CD14-positive monocyte (primary cell): ENCODE measurements around the gene NBEA. TPM values are rescaled to one million over a fixed set of nuclear protein-coding genes. Genes with fewer than 3 reads are reported as not detected.

Source experiments
- DNase-seq, 3 donors: peaks; one replicate each; pipeline ENCODE4 v3.0.0-alpha.2; 2011 to 2022
- H2AFZ ChIP-seq: 2 replicates; pipeline ENCODE4 v1.6.0; 2012; ENCODE audit warnings: mild to moderate bottlenecking, low read depth, low read length, inconsistent platforms; ENCODE audit not compliant: insufficient read depth, poor library complexity, severe bottlenecking
- H3K27ac ChIP-seq, 2 donors: 1 replicate in 1 of 2; 2 replicates in 1 of 2; pipeline ENCODE4 v1.5.1; 2012 to 2013; ENCODE audit warnings: low read length in 2 of 2, control low read depth in 1 of 2, inconsistent platforms in 1 of 2, low read depth in 1 of 2, mild to moderate bottlenecking in 1 of 2
- H3K27me3 ChIP-seq, 2 donors: one replicate each; pipeline versions ENCODE4 v1.6.0 to v1.6.1; 2011 to 2013; ENCODE audit warnings: low read length in 2 of 2; ENCODE audit not compliant: control insufficient read depth in 2 of 2, insufficient read depth in 2 of 2
- H3K36me3 ChIP-seq, 2 donors: replicated peaks in 1 of 2; 1 replicate in 1 of 2; 2 replicates in 1 of 2; pipeline versions ENCODE4 v1.5.1 to v1.6.1; 2012 to 2013; ENCODE audit warnings: low read length in 2 of 2, control low read depth in 1 of 2, inconsistent platforms in 1 of 2, mild to moderate bottlenecking in 1 of 2; ENCODE audit not compliant: insufficient read depth in 2 of 2, control insufficient read depth in 1 of 2
- H3K4me1 ChIP-seq, 2 donors: 1 replicate in 1 of 2; 2 replicates in 1 of 2; pipeline versions ENCODE4 v1.5.1 to v1.6.1; 2012 to 2013; ENCODE audit warnings: low read length in 2 of 2, control low read depth in 1 of 2, inconsistent platforms in 1 of 2, mild to moderate bottlenecking in 1 of 2, moderate library complexity in 1 of 2; ENCODE audit not compliant: insufficient read depth in 2 of 2, control insufficient read depth in 1 of 2
- H3K4me2 ChIP-seq: replicated peaks from 2 replicates; pipeline ENCODE3; 2012; ENCODE audit warnings: low read length, moderate library complexity, mild to moderate bottlenecking; ENCODE audit not compliant: poor library complexity, severe bottlenecking; ENCODE audit errors: extremely low read depth
- H3K4me3 ChIP-seq, 3 experiments: fragments of 200-600 bp in 1 of 3; sonication (generic) in 1 of 3; replicated peaks in 1 of 3; 1 replicate in 2 of 3; 2 replicates in 1 of 3; pipeline ENCODE4 v1.5.1; 2011 to 2013; ENCODE audit warnings: low read length in 3 of 3, mild to moderate bottlenecking in 3 of 3, control low read depth in 2 of 3, low read depth in 2 of 3, inconsistent platforms in 1 of 3, moderate library complexity in 1 of 3
- H3K79me2 ChIP-seq: 2 replicates; pipeline ENCODE4 v1.6.0; 2012; ENCODE audit warnings: mild to moderate bottlenecking, control low read depth, inconsistent platforms, low read length, moderate library complexity; ENCODE audit not compliant: insufficient read depth
- H3K9ac ChIP-seq: 2 replicates; pipeline ENCODE4 v1.6.0; 2017; ENCODE audit warnings: low read length, mild to moderate bottlenecking; ENCODE audit not compliant: insufficient read depth, poor library complexity, severe bottlenecking
- H3K9me3 ChIP-seq, 2 donors: replicated peaks in 1 of 2; 1 replicate in 1 of 2; 2 replicates in 1 of 2; pipeline versions ENCODE4 v1.5.1 to v1.6.1; 2012 to 2013; ENCODE audit warnings: low read length in 2 of 2, control low read depth in 1 of 2; ENCODE audit not compliant: control insufficient read depth in 1 of 2, insufficient read depth in 1 of 2
- H4K20me1 ChIP-seq: 2 replicates; pipeline ENCODE4 v1.6.0; 2012; ENCODE audit warnings: mild to moderate bottlenecking, low read length, control low read depth, moderate library complexity; ENCODE audit not compliant: insufficient read depth
- H3K27ac Mint-ChIP-seq, 7 donors: one replicate each; pipeline ENCODE4 v1.8.0; 2020; ENCODE audit warnings: mild to moderate bottlenecking in 7 of 7, mixed read lengths in 7 of 7, moderate library complexity in 6 of 7, inconsistent platforms in 2 of 7
- H3K27me3 Mint-ChIP-seq, 3 donors: one replicate each; pipeline ENCODE4 v1.8.0; 2021 to 2022; ENCODE audit warnings: low read depth in 3 of 3, mild to moderate bottlenecking in 3 of 3, mixed read lengths in 3 of 3, moderate library complexity in 3 of 3, inconsistent platforms in 1 of 3
- H3K36me3 Mint-ChIP-seq, 2 donors: one replicate each; pipeline ENCODE4 v1.8.0; 2020; ENCODE audit warnings: mixed read lengths in 2 of 2, inconsistent platforms in 1 of 2, mild to moderate bottlenecking in 1 of 2
- H3K4me1 Mint-ChIP-seq: one replicate; pipeline ENCODE4 v1.8.0; 2020; ENCODE audit warnings: mild to moderate bottlenecking, mixed read lengths
- H3K4me3 Mint-ChIP-seq, 2 donors: one replicate each; pipeline ENCODE4 v1.8.0; 2020; ENCODE audit warnings: mild to moderate bottlenecking in 2 of 2, mixed read lengths in 2 of 2, moderate library complexity in 1 of 2
- H3K9me3 Mint-ChIP-seq, 7 donors: one replicate each; pipeline ENCODE4 v1.8.0; 2020 to 2022; ENCODE audit warnings: mixed read lengths in 7 of 7, mild to moderate bottlenecking in 6 of 7, moderate library complexity in 6 of 7, inconsistent platforms in 2 of 7
- CTCF ChIP-seq: fragments of 200-600 bp; IDR thresholded peaks from one replicate; pipeline ENCODE4 v1.8.0; 2022; ENCODE audit warnings: antibody characterized with exemption, mild to moderate bottlenecking
- WGBS: methylation state at CpG from one replicate; pipeline ENCODE4 v1.1.5; 2013; ENCODE audit warnings: missing lambda C conversion rate; ENCODE audit not compliant: insufficient coverage; 5-methylcytosine and 5-hydroxymethylcytosine counted together
- intact Hi-C, 2 donors: fragments of 100-400 bp; cut with micrococcal nuclease; formaldehyde crosslinking; loops; one replicate each; pipeline versions ENCODE4 v1.15.0 to v1.15.1; 2023
- polyA plus RNA-seq, 3 donors: library from polyadenylated mRNA; depleted of rRNA in 1 of 3; unstranded in 2 of 3; stranded (reverse) in 1 of 3; fragments of 300-500 nt in 2 of 3; fragments of >200 nt in 1 of 3; fragmentation: Illumina TruSeq in 2 of 3; gene quantifications; 1 replicate in 2 of 3; 2 replicates in 1 of 3; pipeline ENCODE4 v1.2.3, GENCODE V29; 2012 to 2021

The NBEA gene
- polyA plus RNA-seq, 3 donors, result 0.03 to 0.23 (median 0.08) TPM

DNA sequence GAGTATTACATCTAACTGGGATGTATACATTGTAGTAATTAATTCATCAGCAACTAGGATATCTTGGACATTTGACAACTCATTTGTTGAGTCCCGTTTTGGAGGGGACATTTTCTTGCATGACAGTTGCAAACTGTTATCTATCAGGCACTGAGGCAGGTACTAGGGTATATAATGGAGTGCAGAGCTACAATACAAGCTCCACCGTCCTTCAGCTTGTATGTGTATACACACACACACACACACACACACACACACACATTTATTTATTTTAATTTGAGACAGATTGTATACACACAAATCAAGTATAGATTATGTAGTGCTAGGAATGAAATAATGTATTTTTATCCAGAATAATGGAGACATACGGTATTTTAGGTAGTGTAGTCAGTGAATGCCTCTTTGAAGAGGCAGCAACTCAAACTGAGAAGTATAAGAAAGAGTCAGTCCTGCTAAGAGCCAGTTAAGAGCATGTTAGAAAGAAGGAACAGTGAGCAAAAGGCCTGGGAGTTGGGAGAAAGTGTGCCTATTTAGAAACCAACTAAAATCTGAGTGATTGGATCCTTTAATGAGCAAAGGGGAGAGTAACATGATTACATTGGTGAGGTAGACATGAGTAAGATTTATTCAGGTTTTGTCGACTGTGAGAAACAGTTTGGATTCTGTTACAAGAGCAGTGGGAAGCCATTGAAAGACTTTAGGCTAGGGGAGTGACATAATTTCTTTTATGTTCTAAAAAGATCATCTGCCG lies 74.5 kb downstream of the NBEA start:
- no peak for TF ChIP-seq CTCF
- peaks cover 5 to 6% of the 10 kb centered on the region in 2 donors for H3K9me3 ChIP-seq
- H3K4me1 Mint-ChIP-seq, result no peaks in the 10 kb centered on the region

DNA sequence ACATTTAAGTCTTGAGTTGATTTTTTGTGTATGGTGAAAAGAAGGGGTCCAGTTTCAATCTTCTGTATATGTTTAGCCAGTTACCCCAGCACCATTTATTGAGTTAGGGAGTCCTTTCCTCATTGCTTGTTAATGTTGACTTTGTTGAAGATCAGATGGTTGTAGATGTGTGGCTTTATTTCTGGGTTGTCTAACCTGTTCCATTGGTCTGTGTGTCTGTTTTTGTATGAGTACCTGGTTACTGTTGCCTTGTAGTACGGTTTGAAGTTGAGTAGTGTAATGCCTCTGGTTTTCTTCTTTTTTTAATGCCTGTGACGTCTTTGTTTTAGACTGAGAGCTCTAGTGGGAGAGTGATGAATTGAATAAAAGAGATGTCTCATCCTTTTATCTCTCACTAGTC lies 83.2 kb downstream of the NBEA start:
- peaks cover 4 to 5% of the 10 kb centered on the region in 2 donors for H3K9me3 ChIP-seq
- H3K9me3 Mint-ChIP-seq, result peaks cover 3 to 17% (median 8%) of the 10 kb centered on the region in 7 donors
- no peak overlapping the region for H3K4me2 ChIP-seq
- no peak for TF ChIP-seq CTCF
- H3K4me1 ChIP-seq, result no peaks in the 10 kb centered on the region
- no peaks in the 10 kb centered on the region for H4K20me1 ChIP-seq
- intact Hi-C loops, result no loop called here
- no CpG with 5 or more reads among the region's 2 CpGs for WGBS
- H3K36me3 Mint-ChIP-seq, result no peaks in the 10 kb centered on the region
- H3K27ac Mint-ChIP-seq, result no peak overlapping the region
- H3K27me3 ChIP-seq, result no peaks in the 10 kb centered on the region
- no peak overlapping the region for H3K4me3 ChIP-seq
- no peak overlapping the region for H3K27ac ChIP-seq
- H3K9ac ChIP-seq, result no peak overlapping the region
- H3K27me3 Mint-ChIP-seq, result no peaks in the 10 kb centered on the region
- H3K79me2 ChIP-seq, result no peaks in the 10 kb centered on the region
- DNase-seq, result no peak
- H3K4me3 Mint-ChIP-seq, result no peak overlapping the region
- H3K4me1 Mint-ChIP-seq, result no peaks in the 10 kb centered on the region
- no peak overlapping the region for H2AFZ ChIP-seq
- H3K36me3 ChIP-seq, result no peaks in the 10 kb centered on the region

More for the DNA sequence above, 74.5 kb downstream of the NBEA start:
- Histone ChIP-seq H3K36me3 (no peaks in the 10 kb centered on the region), H3K27ac (no peak overlapping the region), H3K27me3 (no peaks in the 10 kb centered on the region), H3K4me3 (no peak overlapping the region), H3K9ac (no peak overlapping the region), H2AFZ (no peak overlapping the region), H4K20me1 (no peaks in the 10 kb centered on the region), H3K4me1 (no peaks in the 10 kb centered on the region), H3K4me2 (no peak overlapping the region), H3K79me2 (no peaks in the 10 kb centered on the region)
- Mint-ChIP-seq H3K4me3 (no peak overlapping the region), H3K27ac (no peak overlapping the region), H3K27me3 (no peaks in the 10 kb centered on the region), H3K36me3 (no peaks in the 10 kb centered on the region), H3K9me3 (peaks cover 0 to 8% (median 2%) of the 10 kb centered on the region in 7 donors)
- 92% methylated on average over 3 of the region's 5 CpGs for WGBS
- no peak for DNase-seq
- intact Hi-C loops, result no loop called here
